DOHH2 (cell line): ENCODE results near the gene PMM2.

Source experiments
- H3F3A ChIP-seq: fragments of 200-600 bp; sonication (generic), shearing (Covaris generic); 2 replicates; pipeline ENCODE4 v1.6.0; 2016; ENCODE audit warnings: antibody characterized with exemption, mild to moderate bottlenecking; ENCODE audit not compliant: control insufficient read depth, insufficient read depth
- H3K27ac ChIP-seq: fragments of 200-600 bp; sonication (generic); 2 replicates; pipeline ENCODE4 v1.5.1; 2014; ENCODE audit warnings: low read depth, mild to moderate bottlenecking, low read length, moderate library complexity
- H3K27me3 ChIP-seq: fragments of 200-600 bp; sonication (generic); 2 replicates; pipeline ENCODE4 v1.6.1; 2014; ENCODE audit warnings: mild to moderate bottlenecking, low read length, mixed read lengths; ENCODE audit not compliant: control insufficient read depth
- H3K36me3 ChIP-seq: fragments of 200-600 bp; sonication (generic); 2 replicates; pipeline ENCODE4 v1.6.1; 2014; ENCODE audit warnings: mild to moderate bottlenecking, low read length, moderate library complexity, mixed read lengths; ENCODE audit not compliant: control insufficient read depth
- H3K4me1 ChIP-seq: fragments of 200-600 bp; sonication (generic); 2 replicates; pipeline ENCODE4 v1.6.1; 2014; ENCODE audit warnings: mild to moderate bottlenecking, low read length, mixed read lengths; ENCODE audit not compliant: control insufficient read depth
- H3K4me2 ChIP-seq: fragments of 200-600 bp; sonication (generic); 2 replicates; pipeline ENCODE4 v1.6.0; 2014; ENCODE audit warnings: mild to moderate bottlenecking, low read length, moderate library complexity
- H3K4me3 ChIP-seq: fragments of 200-600 bp; sonication (generic); 2 replicates; pipeline ENCODE4 v1.5.1; 2014; ENCODE audit warnings: mild to moderate bottlenecking, low read length, mixed read lengths
- H3K79me2 ChIP-seq: fragments of 200-600 bp; sonication (generic); 2 replicates; pipeline ENCODE4 v1.6.1; 2014; ENCODE audit warnings: mild to moderate bottlenecking, low read length, mixed read lengths; ENCODE audit not compliant: control insufficient read depth
- H3K9me2 ChIP-seq: fragments of 200-600 bp; sonication (generic); replicated peaks from 2 replicates; pipeline ENCODE4 v1.6.1; 2014; ENCODE audit warnings: mild to moderate bottlenecking, low read length, mixed read lengths; ENCODE audit not compliant: control insufficient read depth
- H3K9me3 ChIP-seq: fragments of 200-600 bp; sonication (generic); 2 replicates; pipeline ENCODE4 v1.6.1; 2014; ENCODE audit warnings: antibody characterized with exemption, low read length, mixed read lengths; ENCODE audit not compliant: control insufficient read depth, insufficient read depth
- H4K20me1 ChIP-seq: fragments of 200-600 bp; sonication (generic); 2 replicates; pipeline ENCODE4 v1.6.0; 2014; ENCODE audit warnings: low read depth, mild to moderate bottlenecking, antibody characterized with exemption, low read length, moderate library complexity; ENCODE audit not compliant: control insufficient read depth, insufficient read depth
- CTCF ChIP-seq: fragments of 200-600 bp; sonication (generic); IDR thresholded peaks from one replicate; pipeline ENCODE4 v1.5.1; 2014; ENCODE audit warnings: antibody characterized with exemption, mild to moderate bottlenecking, low read depth, low read length; ENCODE audit not compliant: poor library complexity, severe bottlenecking
- EZH2phosphoT487 ChIP-seq: fragments of 200-600 bp; sonication (generic); IDR thresholded peaks from 2 replicates; pipeline ENCODE4 v1.6.1; 2017; ENCODE audit warnings: borderline replicate concordance, mild to moderate bottlenecking, antibody characterized with exemption, low read length, moderate library complexity, mixed read lengths

PMM2 gene

GRCh38 chr16:8852534-8852933 is 54.9 kb downstream of the PMM2 start:
- Histone ChIP-seq H3K36me3 (peaks cover 89% of the 10 kb centered on the region), H3K27ac (no peak overlapping the region), H3K9me3 (no peaks in the 10 kb centered on the region), H3K9me2 (no peaks in the 10 kb centered on the region), H3K4me1 (no peaks in the 10 kb centered on the region), H3K4me2 (no peak overlapping the region), H3K4me3 (no peak overlapping the region), H4K20me1 (no peaks in the 10 kb centered on the region; the same call in 1 of the 2 replicates), H3K79me2 (no peaks in the 10 kb centered on the region), H3F3A (peaks cover 4% of the 10 kb centered on the region; the same call in 1 of the 2 replicates), H3K27me3 (no peaks in the 10 kb centered on the region)
- TF ChIP-seq EZH2phosphoT487 (no peak), CTCF (no peak)

DNA sequence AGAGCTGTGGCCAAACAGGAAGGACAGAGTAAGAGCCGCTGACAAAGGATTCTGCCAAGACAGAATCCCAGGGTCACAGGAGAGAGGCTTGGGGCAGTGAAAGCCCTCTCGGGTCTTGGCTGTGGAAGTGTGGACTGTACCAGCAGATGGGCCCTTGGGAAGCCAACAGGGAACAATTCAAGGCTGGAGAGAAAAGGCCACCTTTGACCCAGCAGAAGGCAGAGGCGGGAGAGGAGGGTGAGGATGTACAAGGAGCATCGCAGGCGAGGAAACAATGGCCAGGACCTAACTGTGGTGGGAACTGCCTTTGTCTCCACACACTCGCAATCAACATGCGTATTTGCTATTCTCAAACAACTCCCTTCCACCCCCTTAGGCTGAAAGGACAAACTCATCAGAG is 55.5 kb downstream of the PMM2 start:
- TF ChIP-seq EZH2phosphoT487 (no peak), CTCF (no peak)
- H3F3A ChIP-seq = peaks cover 4% of the 10 kb centered on the region; the same call in 1 of the 2 replicates
- H3K27me3 ChIP-seq = no peaks in the 10 kb centered on the region
- no peaks in the 10 kb centered on the region for H3K9me2 ChIP-seq
- H4K20me1 ChIP-seq = no peaks in the 10 kb centered on the region; the same call in 1 of the 2 replicates
- no peak overlapping the region for H3K27ac ChIP-seq
- no peaks in the 10 kb centered on the region for H3K9me3 ChIP-seq
- H3K36me3 ChIP-seq = peaks cover 86% of the 10 kb centered on the region
- no peaks in the 10 kb centered on the region for H3K4me1 ChIP-seq
- H3K4me3 ChIP-seq = no peak overlapping the region
- H3K4me2 ChIP-seq = no peak overlapping the region
- peaks cover 3% of the 10 kb centered on the region for H3K79me2 ChIP-seq

DNA sequence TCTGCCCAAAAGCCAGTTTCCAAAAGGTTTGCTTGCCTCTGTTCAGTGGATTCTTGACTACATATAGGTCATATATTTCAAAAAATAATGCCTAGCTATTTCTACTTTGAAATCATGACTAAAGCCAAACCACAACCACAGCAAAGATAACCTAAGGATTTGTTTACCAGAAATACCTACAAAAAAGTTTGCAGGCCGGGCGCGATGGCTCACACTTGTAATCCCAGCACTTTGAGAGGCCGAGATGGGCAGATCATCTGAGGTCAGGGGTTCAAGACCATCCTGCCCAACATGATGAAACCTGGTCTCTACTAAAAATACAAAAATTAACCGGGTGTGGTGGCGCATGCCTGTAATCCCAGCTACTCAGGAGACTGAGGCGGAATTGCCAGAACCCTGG is 56.0 kb downstream of the PMM2 start:
- H3K4me2 ChIP-seq = no peak overlapping the region
- H3K79me2 ChIP-seq = peaks cover 8% of the 10 kb centered on the region
- H3K4me3 ChIP-seq = no peak overlapping the region
- H4K20me1 ChIP-seq = no peaks in the 10 kb centered on the region; the same call in 1 of the 2 replicates
- H3K36me3 ChIP-seq = peaks cover 86% of the 10 kb centered on the region
- no peak overlapping the region for H3K27ac ChIP-seq
- no peaks in the 10 kb centered on the region for H3K9me3 ChIP-seq
- H3F3A ChIP-seq = peaks cover 4% of the 10 kb centered on the region; the same call in 1 of the 2 replicates
- H3K9me2 ChIP-seq = no peaks in the 10 kb centered on the region
- TF ChIP-seq CTCF (no peak), EZH2phosphoT487 (no peak)
- no peaks in the 10 kb centered on the region for H3K27me3 ChIP-seq
- no peaks in the 10 kb centered on the region for H3K4me1 ChIP-seq
